NB4 (cell line): ENCODE results near the gene ARG1.

Source experiments
- MYC ChIP-seq: IDR thresholded peaks from 2 replicates; pipeline ENCODE4 v1.6.1; 2011; ENCODE audit warnings: low read depth, low read length
- POLR2A ChIP-seq: IDR thresholded peaks from 2 replicates; pipeline ENCODE4 v1.6.1; 2011; ENCODE audit warnings: mild to moderate bottlenecking; ENCODE audit not compliant: insufficient read length; ENCODE audit errors: extremely low read depth
- TF ChIP-seq, protein P1 (sequence below): IDR thresholded peaks from one replicate; pipeline ENCODE4 v1.5.1; 2012; ENCODE audit warnings: low read depth, low read length
- TF ChIP-seq, protein P2 (sequence below): IDR thresholded peaks from 2 replicates; pipeline ENCODE4 v1.6.1; 2011; ENCODE audit warnings: low read depth, low read length

DNA sequence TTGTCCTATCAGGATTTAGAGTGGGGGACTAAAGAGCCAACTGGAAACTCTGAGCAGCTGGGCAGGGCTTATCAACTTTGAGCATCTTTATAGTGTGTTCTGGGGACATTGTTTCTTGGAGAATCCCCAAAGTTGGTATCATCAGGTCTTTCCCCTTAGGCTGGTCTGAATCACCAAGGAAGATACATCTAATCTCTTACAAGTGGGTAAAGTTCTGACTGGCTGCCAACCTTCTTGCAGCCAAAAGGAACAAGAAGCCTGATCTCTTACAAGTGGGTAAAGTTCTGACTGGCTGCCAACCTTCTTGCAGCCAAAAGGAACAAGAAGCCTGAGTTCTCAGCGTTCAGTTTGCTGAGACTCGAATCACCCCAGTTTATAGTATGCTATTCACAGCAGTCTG is 56.6 kb downstream of the ARG1 start:
- TF ChIP-seq, protein P1, sequence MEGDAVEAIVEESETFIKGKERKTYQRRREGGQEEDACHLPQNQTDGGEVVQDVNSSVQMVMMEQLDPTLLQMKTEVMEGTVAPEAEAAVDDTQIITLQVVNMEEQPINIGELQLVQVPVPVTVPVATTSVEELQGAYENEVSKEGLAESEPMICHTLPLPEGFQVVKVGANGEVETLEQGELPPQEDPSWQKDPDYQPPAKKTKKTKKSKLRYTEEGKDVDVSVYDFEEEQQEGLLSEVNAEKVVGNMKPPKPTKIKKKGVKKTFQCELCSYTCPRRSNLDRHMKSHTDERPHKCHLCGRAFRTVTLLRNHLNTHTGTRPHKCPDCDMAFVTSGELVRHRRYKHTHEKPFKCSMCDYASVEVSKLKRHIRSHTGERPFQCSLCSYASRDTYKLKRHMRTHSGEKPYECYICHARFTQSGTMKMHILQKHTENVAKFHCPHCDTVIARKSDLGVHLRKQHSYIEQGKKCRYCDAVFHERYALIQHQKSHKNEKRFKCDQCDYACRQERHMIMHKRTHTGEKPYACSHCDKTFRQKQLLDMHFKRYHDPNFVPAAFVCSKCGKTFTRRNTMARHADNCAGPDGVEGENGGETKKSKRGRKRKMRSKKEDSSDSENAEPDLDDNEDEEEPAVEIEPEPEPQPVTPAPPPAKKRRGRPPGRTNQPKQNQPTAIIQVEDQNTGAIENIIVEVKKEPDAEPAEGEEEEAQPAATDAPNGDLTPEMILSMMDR, result no peak
- TF ChIP-seq, protein P2, sequence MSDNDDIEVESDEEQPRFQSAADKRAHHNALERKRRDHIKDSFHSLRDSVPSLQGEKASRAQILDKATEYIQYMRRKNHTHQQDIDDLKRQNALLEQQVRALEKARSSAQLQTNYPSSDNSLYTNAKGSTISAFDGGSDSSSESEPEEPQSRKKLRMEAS, result no peak
- TF ChIP-seq POLR2A (no peak), MYC (no peak)
